K562 (cell line): ENCODE data around the gene NT5DC2.

ENCODE experiments used
- CEBPG ChIP-seq, 3 experiments: fragments of 200-800 bp in 1 of 3; sonication (Bioruptor generic) in 1 of 3; sonication (generic) in 1 of 3; formaldehyde crosslinking in 1 of 3; IDR thresholded peaks in 2 of 3; conservative IDR thresholded peaks in 1 of 3; 2 replicates each; pipeline versions ENCODE4 v1.6.1 to v1.8.0; 2016 to 2022; ENCODE audit warnings: missing compliant biosample characterization in 2 of 3, missing genetic modification characterization in 2 of 3, mild to moderate bottlenecking in 1 of 3, missing genetic modification reagents in 1 of 3
- CREM ChIP-seq: IDR thresholded peaks from 2 replicates; pipeline ENCODE4 v1.6.1; 2014; ENCODE audit warnings: antibody characterized with exemption, low read depth
- MAFK ChIP-seq: IDR thresholded peaks from 2 replicates; pipeline ENCODE4 v1.6.1; 2011; ENCODE audit warnings: low read length, improper control_type of control experiment
- MED1 ChIP-seq: sonication (generic); formaldehyde crosslinking; IDR thresholded peaks from 2 replicates; pipeline ENCODE4 v1.8.1; 2023; ENCODE audit warnings: missing genetic modification reagents, borderline replicate concordance
- RBBP5 ChIP-seq: fragments of 200-600 bp; sonication (generic); IDR thresholded peaks from 2 replicates; pipeline ENCODE4 v1.6.1; 2012; ENCODE audit warnings: borderline replicate concordance, mild to moderate bottlenecking, low read length, control low read depth, inconsistent platforms; ENCODE audit not compliant: insufficient read depth, poor library complexity, severe bottlenecking
- ZNF165 ChIP-seq: fragments of 250-450 bp; sonication (Bioruptor Pico); IDR thresholded peaks from 2 replicates; pipeline ENCODE4 v1.4.0; 2020; ENCODE audit warnings: borderline replicate concordance
- ZNF239 ChIP-seq: fragments of 250-450 bp; sonication (Bioruptor Pico); IDR thresholded peaks from 2 replicates; pipeline ENCODE4 v1.4.0; 2020; ENCODE audit warnings: mild to moderate bottlenecking
- TF ChIP-seq, protein P1 (sequence below), 3 experiments: IDR thresholded peaks in 2 of 3; conservative IDR thresholded peaks in 1 of 3; 2 replicates each; pipeline ENCODE4 v1.5.1; 2011 to 2012; ENCODE audit warnings: low read length in 3 of 3, mild to moderate bottlenecking in 3 of 3, control low read depth in 2 of 3, improper control_type of control experiment in 1 of 3, inconsistent platforms in 1 of 3, low read depth in 1 of 3, mixed read lengths in 1 of 3, moderate library complexity in 1 of 3; ENCODE audit not compliant: insufficient read depth in 2 of 3

DNA sequence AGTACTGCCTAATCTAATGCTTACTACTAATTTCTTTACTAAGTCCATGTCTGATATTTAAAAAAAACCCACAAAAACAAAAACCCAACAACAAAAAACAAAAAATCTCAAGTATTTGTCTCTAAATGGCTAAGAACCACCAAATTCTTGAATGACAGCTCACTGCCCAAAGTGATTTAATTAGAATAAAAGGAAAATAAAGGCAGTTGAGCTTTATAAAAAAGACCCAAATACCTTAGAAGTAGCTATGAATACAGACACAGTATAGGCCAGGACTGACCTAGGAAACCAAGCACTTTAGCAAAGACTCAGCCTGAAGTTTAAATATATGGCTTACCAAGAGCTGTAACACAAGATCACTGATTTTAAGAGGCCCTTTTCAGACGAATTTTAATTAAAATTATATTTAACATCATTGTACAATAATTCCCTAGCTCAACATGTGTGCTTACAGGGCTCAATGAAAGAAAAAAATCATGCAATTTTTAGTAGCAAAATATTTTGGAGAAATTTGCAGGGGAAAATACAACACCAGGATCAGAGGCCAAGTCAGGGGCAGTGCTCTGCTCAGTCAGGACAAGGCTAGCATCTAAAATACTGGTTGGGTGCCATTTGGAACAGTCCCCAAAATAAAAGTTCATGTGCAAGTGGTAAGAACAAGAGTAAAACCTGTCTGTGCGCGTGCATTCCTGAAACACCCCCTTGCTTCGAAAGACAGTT is 27.5 kb upstream of the NT5DC2 start:
- TF ChIP-seq, protein P1, sequence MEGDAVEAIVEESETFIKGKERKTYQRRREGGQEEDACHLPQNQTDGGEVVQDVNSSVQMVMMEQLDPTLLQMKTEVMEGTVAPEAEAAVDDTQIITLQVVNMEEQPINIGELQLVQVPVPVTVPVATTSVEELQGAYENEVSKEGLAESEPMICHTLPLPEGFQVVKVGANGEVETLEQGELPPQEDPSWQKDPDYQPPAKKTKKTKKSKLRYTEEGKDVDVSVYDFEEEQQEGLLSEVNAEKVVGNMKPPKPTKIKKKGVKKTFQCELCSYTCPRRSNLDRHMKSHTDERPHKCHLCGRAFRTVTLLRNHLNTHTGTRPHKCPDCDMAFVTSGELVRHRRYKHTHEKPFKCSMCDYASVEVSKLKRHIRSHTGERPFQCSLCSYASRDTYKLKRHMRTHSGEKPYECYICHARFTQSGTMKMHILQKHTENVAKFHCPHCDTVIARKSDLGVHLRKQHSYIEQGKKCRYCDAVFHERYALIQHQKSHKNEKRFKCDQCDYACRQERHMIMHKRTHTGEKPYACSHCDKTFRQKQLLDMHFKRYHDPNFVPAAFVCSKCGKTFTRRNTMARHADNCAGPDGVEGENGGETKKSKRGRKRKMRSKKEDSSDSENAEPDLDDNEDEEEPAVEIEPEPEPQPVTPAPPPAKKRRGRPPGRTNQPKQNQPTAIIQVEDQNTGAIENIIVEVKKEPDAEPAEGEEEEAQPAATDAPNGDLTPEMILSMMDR (IDR thresholded peaks at IDR 0.05 in 2 of 3, conservative IDR thresholded peaks at IDR 0.05 in 1 of 3; ENCODE audit: insufficient read depth in 2 of 3, low read depth in 1 of 3, low read length in 3 of 3), result no peak
- TF ChIP-seq RBBP5 (no peak), MED1 (CRISPR knock-in tag) (no peak), CEBPG (CRISPR knock-in tag; IDR thresholded peaks at IDR 0.05) (no peak), CEBPG (tag; conservative IDR thresholded peaks at IDR 0.05 in 1 of 2, IDR thresholded peaks at IDR 0.05 in 1 of 2) (no peak), ZNF239 (no peak), ZNF165 (CRISPR knock-in tag) (no peak), CREM (no peak), MAFK (no peak)
